Panc1 (cell line): ENCODE measurements around the gene MTERF4. TPM values are rescaled to one million over a fixed set of nuclear protein-coding genes. Genes with fewer than 3 reads are reported as not detected.

Experiments used
- ATAC-seq: fragments of 200-7000 bp; cut with Tn5 transposase; 2 replicates; pipeline ENCODE4 v1.9.1; 2020; ENCODE audit warnings: mild to moderate bottlenecking, moderate library complexity
- BruUV-seq: library from RNA; stranded (reverse); fragments of 400-500 nt; replicated peaks from 2 replicates; lab custom pipeline; 2021; lab: Mats Ljungman, UMichigan
- CTCF ChIA-PET: fragments of 300-600 bp; sonication (Branson Sonifier 250); formaldehyde crosslinking; loops from one replicate; lab custom pipeline; 2022; ENCODE audit warnings: antibody characterized with exemption; lab: Charles Lee
- POLR2A ChIA-PET: fragments of 300-600 bp; sonication (Branson Sonifier 250); formaldehyde crosslinking; loops from one replicate; lab custom pipeline; 2022; ENCODE audit warnings: antibody characterized with exemption; lab: Charles Lee
- DNase-seq: peaks from one replicate; pipeline ENCODE4 v3.0.0-alpha.2; 2010; ENCODE audit warnings: low read depth, low spot score
- H3K27ac ChIP-seq: 2 replicates; pipeline ENCODE4 v1.5.1; 2011; ENCODE audit warnings: mild to moderate bottlenecking, low read length, inconsistent platforms
- H3K27me3 ChIP-seq: fragments of 200-500 bp; sonication (Bioruptor generic); 2 replicates; pipeline ENCODE4 v1.6.0; 2014; ENCODE audit warnings: low read length, inconsistent platforms; ENCODE audit not compliant: control insufficient read depth, insufficient read depth
- H3K36me3 ChIP-seq: fragments of 200-500 bp; sonication (Bioruptor generic); 2 replicates; pipeline ENCODE4 v1.5.1; 2014; ENCODE audit warnings: inconsistent platforms, mild to moderate bottlenecking, low read length, moderate library complexity; ENCODE audit not compliant: control insufficient read depth, insufficient read depth
- H3K4me1 ChIP-seq: 2 replicates; pipeline ENCODE4 v1.5.1; 2011; ENCODE audit warnings: inconsistent platforms, mild to moderate bottlenecking, low read length, moderate library complexity; ENCODE audit not compliant: control insufficient read depth, insufficient read depth
- H3K4me3 ChIP-seq, 2 experiments: 2 replicates each; pipeline ENCODE4 v1.5.1; 2011 to 2012; ENCODE audit warnings: low read depth in 2 of 2, low read length in 2 of 2, mild to moderate bottlenecking in 2 of 2, inconsistent platforms in 1 of 2, moderate library complexity in 1 of 2
- H3K9me3 ChIP-seq: fragments of 200-500 bp; sonication (Bioruptor generic); 2 replicates; pipeline ENCODE4 v1.5.1; 2014; ENCODE audit warnings: low read depth, mild to moderate bottlenecking, inconsistent platforms, low read length, moderate library complexity; ENCODE audit not compliant: control insufficient read depth, insufficient read depth
- CTCF ChIP-seq: fragments of 450-650 bp; IDR thresholded peaks from 2 replicates; pipeline ENCODE4 v1.5.1; 2017; ENCODE audit warnings: mild to moderate bottlenecking
- POLR2AphosphoS5 ChIP-seq: IDR thresholded peaks from 2 replicates; pipeline ENCODE4 v1.6.1; 2012; ENCODE audit warnings: mild to moderate bottlenecking, low read depth, low read length, moderate library complexity
- REST ChIP-seq, 2 experiments: IDR thresholded peaks; 2 replicates each; pipeline ENCODE4 v1.6.1; 2011 to 2012; ENCODE audit warnings: low read depth in 2 of 2, control low read depth in 1 of 2, low read length in 1 of 2, mild to moderate bottlenecking in 1 of 2, moderate library complexity in 1 of 2; ENCODE audit not compliant: insufficient read depth in 1 of 2
- SIN3A ChIP-seq: IDR thresholded peaks from 2 replicates; pipeline ENCODE4 v1.6.1; 2012; ENCODE audit warnings: low read depth, mild to moderate bottlenecking, low read length, moderate library complexity, borderline replicate concordance; ENCODE audit not compliant: insufficient read depth
- TCF7L2 ChIP-seq: IDR thresholded peaks from 2 replicates; pipeline ENCODE4 v1.6.1; 2011; ENCODE audit warnings: mild to moderate bottlenecking, low read depth, low read length, inconsistent platforms
- in situ Hi-C: cut with HindIII; loops from 2 replicates; pipeline ENCODE4 v1.10.0; 2016; ENCODE audit warnings: low sequenced_read_pairs, low pct_unique_long_range_greater_than_20kb
- intact Hi-C: fragments of 100-400 bp; cut with micrococcal nuclease; formaldehyde crosslinking; loops from one replicate; pipeline ENCODE4 v1.10.0; 2022; ENCODE audit not compliant: unreplicated experiment
- total RNA-seq: library from RNA; stranded (reverse); gene quantifications from one replicate; pipeline ENCODE4 v1.2.1, GENCODE V29; 2021; ENCODE audit not compliant: unreplicated experiment

MTERF4 gene
- total RNA-seq, 1 experiment from 2014 or later = 28.9 TPM

- H3K9me3 ChIP-seq = no peaks in the 10 kb centered on the region
- no TSS peak for BruUV-seq
- intact Hi-C loops (no loop called here), in situ Hi-C loops (no loop called here)
- ATAC-seq (peak; percentile 92), DNase-seq (peak; percentile 70)
- H3K36me3 ChIP-seq = peaks cover 5% of the 10 kb centered on the region; the same call in 1 of the 2 replicates
- no peak for TF ChIP-seq TCF7L2
- 0 out of 2 replicates have a peak, but pooled peaks have one; percentile 61 for TF ChIP-seq SIN3A
- peak; percentile 70; the same call in 1 of the 2 replicates for TF ChIP-seq POLR2AphosphoS5
- no peaks in the 10 kb centered on the region for H3K27me3 ChIP-seq
- ChIA-PET POLR2A (interaction anchor here (0.7 to 1.3 kb wide), 2 partner anchors 13 to 276 kb away, joined by 4 to 5 read pairs; no protein-coding TSS in a partner anchor), CTCF (interaction anchor here (0.6 kb wide), 1 partner anchor 213 kb away, joined by 3 read pairs; no protein-coding TSS in a partner anchor)
- H3K4me3 ChIP-seq = peak within 1 kb of the TSS; percentile 64 to 90
- H3K27ac ChIP-seq = peak within 1 kb of the TSS; percentile 72
- peaks cover 16% of the 10 kb centered on the region for H3K4me1 ChIP-seq
Measured at GRCh38 chr2:241149925-241150659, 48.0 kb upstream of the MTERF4 start, which contains the start of gene PPP1R7. PPP1R7 (plus strand) TSS chr2:241150467; CDS start chr2:241150496, 29 bp downstream.

- intact Hi-C loops = no loop called here
- POLR2A ChIA-PET = interaction anchor here (1.3 kb wide), 1 partner anchor 14 kb away, joined by 4 read pairs; no protein-coding TSS in a partner anchor
Measured at GRCh38 chr2:241149675-241149924, 47.5 kb upstream of the MTERF4 start.

GRCh38 chr2:241148891-241149674, 47.0 kb upstream of the MTERF4 start, which contains the start of gene PASK:
PASK (minus strand) TSS chr2:241149472; CDS start chr2:241143032, 6,440 bp downstream.
- Histone ChIP-seq H3K36me3 (peaks cover 5% of the 10 kb centered on the region; the same call in 1 of the 2 replicates), H3K4me1 (peaks cover 16% of the 10 kb centered on the region), H3K27ac (peak within 1 kb of the TSS; percentile 72), H3K27me3 (no peaks in the 10 kb centered on the region), H3K4me3 (peak within 1 kb of the TSS; percentile 64 to 90), H3K9me3 (no peaks in the 10 kb centered on the region)
- TF ChIP-seq CTCF = no peak
- TF ChIP-seq SIN3A = peak; percentile 99
- TF ChIP-seq REST (IDR thresholded peaks at IDR 0.05; ENCODE audit: insufficient read depth in 1 of 2, low read depth in 2 of 2, low read length in 1 of 2) = no peak
- no peak; the same call in 1 of the 2 replicates for TF ChIP-seq POLR2AphosphoS5
- peak; percentile 98 for TF ChIP-seq TCF7L2
- no TSS peak for BruUV-seq
- ATAC-seq (peak; percentile 96), DNase-seq (peak; percentile 80)
- in situ Hi-C loops = no loop called here
- intact Hi-C loops = no loop called here
- ChIA-PET CTCF (no interaction called here), POLR2A (interaction anchor here (0.6 to 1.3 kb wide), 4 partner anchors 14 to 552 kb away, joined by 3 to 4 read pairs (median 3); no protein-coding TSS in a partner anchor)

More at GRCh38 chr2:241149675-241149924, 47.5 kb upstream of the MTERF4 start:
- in situ Hi-C loops = no loop called here
- Histone ChIP-seq H3K9me3 (no peaks in the 10 kb centered on the region), H3K4me1 (peaks cover 16% of the 10 kb centered on the region), H3K4me3 (peak overlapping the region; percentile 64 to 90), H3K27ac (0 out of 2 replicates have a peak overlapping the region, but pooled peaks have one; percentile 11), H3K36me3 (peaks cover 5% of the 10 kb centered on the region; the same call in 1 of the 2 replicates), H3K27me3 (no peaks in the 10 kb centered on the region)
- ATAC-seq (peak; percentile 42), DNase-seq (no peak)
- BruUV-seq = no TSS peak
- TF ChIP-seq SIN3A (0 out of 2 replicates have a peak, but pooled peaks have one; percentile 9), TCF7L2 (no peak)
- CTCF ChIA-PET = no interaction called here
